ENCODE data around the gene ADAMTS2. TPM values are rescaled to one million over a fixed set of nuclear protein-coding genes. Genes with fewer than 3 reads are reported as not detected.
A peak's percentile ranks its signal among the peaks of the same experiment; 100 is the strongest.

Gene ADAMTS2
- total and polyA plus RNA-seq, 2 donors = 22.8 to 80.9 TPM

DNA sequence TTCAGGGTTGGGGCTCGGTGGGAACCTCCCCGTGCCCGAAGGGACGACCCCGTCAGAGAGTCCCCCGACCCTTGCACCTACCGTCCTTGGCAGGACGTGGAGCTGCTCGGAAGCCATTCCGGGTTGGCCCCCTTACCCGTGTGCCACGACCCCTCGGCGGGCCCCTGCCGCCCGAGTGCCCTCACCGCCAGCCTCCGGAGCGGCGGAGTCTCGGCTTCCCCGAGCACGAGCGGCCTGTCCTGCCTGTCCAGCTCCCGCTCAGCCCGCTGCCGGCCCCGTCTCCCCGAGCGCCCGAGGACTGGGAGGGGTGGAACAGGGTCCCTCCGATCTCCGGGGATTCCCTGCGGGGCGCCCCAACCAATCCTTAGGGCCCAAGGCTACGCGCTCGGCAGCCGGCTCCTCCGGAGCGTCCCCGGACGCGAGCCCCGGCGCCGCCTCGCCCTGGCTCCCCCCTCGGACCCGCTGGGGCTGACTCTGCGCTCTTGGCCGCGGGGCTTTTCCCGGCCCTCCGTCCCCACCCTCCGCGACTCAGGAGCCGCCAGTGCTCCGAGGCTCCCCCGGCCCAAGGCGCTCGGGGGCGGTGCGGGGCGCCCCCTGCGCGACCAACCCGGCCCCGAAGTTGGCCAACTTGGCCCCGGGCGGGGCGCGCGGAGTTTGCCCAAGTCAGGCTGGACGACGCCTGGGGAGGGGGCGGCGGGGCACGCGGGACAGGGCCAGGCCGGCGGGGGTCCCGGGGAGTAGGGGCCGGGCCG is 654 bp downstream of the ADAMTS2 start:
- H3K27ac ChIP-seq (ENCODE audit: low read depth) = peak overlapping the region; percentile 26
- H3K4me3 ChIP-seq (ENCODE audit: low read depth, low read length) = peak overlapping the region; percentile 74
- no peaks in the 10 kb centered on the region for H3K36me3 ChIP-seq (ENCODE audit: insufficient read depth)
- no peak for DNase-seq (ENCODE audit: extremely low spot score)
- under 1% methylated on average over 85 of the region's 85 CpGs for WGBS
- no peaks in the 10 kb centered on the region for H3K4me1 ChIP-seq (ENCODE audit: insufficient read depth)

DNA sequence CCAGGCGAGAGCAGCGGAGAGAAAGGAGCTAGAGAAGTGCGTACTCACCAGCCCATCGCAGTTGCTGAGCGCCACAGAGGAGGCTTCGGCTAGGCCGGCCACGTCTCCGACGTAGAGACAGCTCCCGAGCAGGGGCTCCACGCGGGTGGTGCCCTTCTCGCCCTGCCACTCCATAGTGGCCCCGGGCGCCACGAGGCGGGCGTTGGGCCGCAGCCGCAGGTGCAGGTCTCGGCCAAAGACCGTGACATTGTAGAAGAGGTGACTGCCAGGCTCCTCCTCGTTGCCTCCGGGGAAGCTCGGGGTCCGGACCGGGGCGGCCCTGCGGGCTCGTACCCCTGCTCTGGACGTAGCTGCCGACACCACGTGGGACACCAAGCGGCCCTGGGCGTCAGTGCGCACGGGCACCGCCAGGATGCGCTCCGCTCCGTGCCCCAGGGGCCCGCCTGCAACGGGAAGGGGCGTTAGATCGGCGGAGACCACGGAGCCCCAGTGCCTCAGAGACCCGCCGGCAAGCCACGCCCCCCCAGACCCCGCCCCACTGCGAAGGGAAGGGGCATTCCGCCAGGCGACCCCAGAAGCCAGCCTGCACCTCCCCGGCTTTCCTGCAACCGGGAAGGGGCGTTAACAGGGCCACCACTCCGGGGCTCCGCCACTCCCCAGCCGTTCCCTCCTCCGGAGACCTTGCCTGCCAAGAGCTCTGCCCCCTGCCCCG is 1.4 kb downstream of the ADAMTS2 start:
- H3K4me3 ChIP-seq (ENCODE audit: low read depth, low read length) = peak overlapping the region; percentile 74
- no peak for DNase-seq (ENCODE audit: extremely low spot score)
- WGBS = 4% methylated on average over 63 of the region's 63 CpGs
- H3K27ac ChIP-seq (ENCODE audit: low read depth) = no peak overlapping the region
- H3K36me3 ChIP-seq (ENCODE audit: insufficient read depth) = no peaks in the 10 kb centered on the region
- no peaks in the 10 kb centered on the region for H3K4me1 ChIP-seq (ENCODE audit: insufficient read depth)

DNA sequence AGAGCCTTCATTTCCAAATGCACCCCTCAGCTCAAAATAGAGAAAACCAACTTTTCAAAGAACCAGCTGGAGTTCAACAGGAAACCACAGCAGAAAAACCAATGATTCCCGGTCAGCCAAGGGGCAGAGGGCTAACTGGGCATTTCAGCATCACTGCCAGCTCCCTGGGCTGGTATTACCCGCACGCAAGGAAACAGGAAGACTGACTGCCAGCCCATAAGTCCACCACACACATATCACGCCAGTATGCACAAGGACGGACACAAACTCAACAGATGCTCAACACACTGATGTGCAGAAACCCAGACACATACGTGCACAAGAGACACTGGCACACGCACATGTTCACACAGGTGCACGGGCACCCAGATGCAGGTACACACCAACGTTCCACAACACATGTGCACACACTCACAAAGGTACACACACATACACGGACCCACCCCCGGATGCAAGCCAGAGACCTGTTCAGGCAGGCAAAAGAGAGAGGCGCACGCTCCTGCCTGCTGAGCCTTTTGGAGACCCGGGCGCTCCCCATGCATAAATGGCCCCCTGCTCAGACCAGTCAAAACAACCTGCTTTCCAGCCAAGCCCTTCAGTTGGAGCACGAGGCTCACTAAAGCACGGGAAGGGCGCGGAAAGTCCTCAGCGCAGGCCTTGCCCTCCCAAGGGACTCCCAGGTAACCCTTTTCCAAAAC is 2.1 kb downstream of the ADAMTS2 start:
- Histone ChIP-seq H3K27ac (ENCODE audit: low read depth) (no peak overlapping the region), H3K36me3 (ENCODE audit: insufficient read depth) (no peaks in the 10 kb centered on the region), H3K4me1 (ENCODE audit: insufficient read depth) (no peaks in the 10 kb centered on the region), H3K4me3 (ENCODE audit: low read depth, low read length) (no peak overlapping the region)
- no peak for DNase-seq (ENCODE audit: extremely low spot score)
- 45% methylated on average over 20 of the region's 20 CpGs for WGBS

DNA sequence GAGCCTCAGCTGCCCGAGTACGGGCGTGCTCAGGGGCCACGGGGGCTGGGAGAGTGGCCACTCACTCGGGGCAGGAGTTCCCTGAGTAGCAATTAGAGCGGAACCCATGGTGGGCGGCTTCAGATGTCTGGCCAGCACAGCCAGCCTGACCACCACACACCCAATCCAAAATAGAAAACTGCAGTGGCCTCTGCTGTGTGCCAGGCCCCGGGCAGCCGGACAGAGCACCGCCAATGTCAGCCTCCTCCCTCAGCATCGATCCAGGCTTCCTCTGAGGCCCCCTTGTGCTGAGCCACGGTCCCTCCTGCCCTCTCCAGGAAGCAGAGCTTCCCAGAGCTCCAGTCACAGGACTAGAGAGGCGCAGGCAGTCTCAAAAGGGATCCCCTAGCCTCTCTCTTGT is 2.7 kb downstream of the ADAMTS2 start:
- no peak overlapping the region for H3K27ac ChIP-seq (ENCODE audit: low read depth)
- 45% methylated on average over 13 of the region's 13 CpGs for WGBS
- no peak for DNase-seq (ENCODE audit: extremely low spot score)
- no peaks in the 10 kb centered on the region for H3K4me1 ChIP-seq (ENCODE audit: insufficient read depth)
- H3K36me3 ChIP-seq (ENCODE audit: insufficient read depth) = no peaks in the 10 kb centered on the region
- H3K4me3 ChIP-seq (ENCODE audit: low read depth, low read length) = no peak overlapping the region

DNA sequence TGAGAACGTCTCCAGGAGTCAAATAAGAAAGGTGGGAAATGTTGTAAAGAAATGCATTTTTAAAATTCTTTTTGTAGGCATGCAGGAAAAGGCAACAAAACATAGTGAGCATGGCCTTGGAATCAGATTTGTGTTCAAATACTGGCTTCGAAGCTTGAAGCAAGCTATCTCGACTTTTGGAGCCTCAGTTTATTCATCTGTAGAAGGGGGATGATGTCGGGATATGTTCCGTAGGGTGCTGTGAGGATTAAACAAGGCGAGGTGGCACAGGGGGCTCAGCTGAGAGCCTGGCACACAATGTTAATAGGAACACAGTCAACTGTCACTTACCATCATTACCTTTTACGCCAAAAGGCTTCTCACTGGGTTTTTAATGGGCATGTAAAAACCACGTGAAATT is 4.8 kb downstream of the ADAMTS2 start:
- Histone ChIP-seq H3K4me3 (ENCODE audit: low read depth, low read length) (no peak overlapping the region), H3K36me3 (ENCODE audit: insufficient read depth) (no peaks in the 10 kb centered on the region), H3K27ac (ENCODE audit: low read depth) (no peak overlapping the region), H3K4me1 (ENCODE audit: insufficient read depth) (no peaks in the 10 kb centered on the region)
- WGBS = 92% methylated on average over 8 of the region's 8 CpGs
- DNase-seq (ENCODE audit: extremely low spot score) = no peak

DNA sequence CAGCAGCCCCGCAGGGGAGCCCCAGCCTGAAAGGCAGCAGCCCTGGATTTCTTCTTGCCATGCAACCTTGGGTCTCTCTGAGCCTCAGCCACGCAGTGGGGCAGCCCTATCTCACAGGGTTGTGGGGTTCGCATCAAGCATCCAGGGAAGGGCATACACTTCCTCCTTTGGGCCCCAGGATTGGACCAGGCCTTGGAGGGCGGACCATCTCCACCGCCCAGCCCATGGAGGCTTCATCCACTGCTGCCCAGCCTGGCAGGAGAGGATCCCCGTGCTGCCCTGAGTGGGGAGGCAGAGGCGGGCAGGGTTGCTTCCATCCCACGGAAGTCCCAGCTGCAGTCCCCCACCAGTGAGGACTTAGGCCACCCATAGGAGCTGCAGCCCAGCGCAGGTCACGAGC is 5.3 kb downstream of the ADAMTS2 start:
- H3K27ac ChIP-seq (ENCODE audit: low read depth) = no peak overlapping the region
- WGBS = 95% methylated on average over 10 of the region's 10 CpGs
- DNase-seq (ENCODE audit: extremely low spot score) = no peak
- H3K36me3 ChIP-seq (ENCODE audit: insufficient read depth) = no peaks in the 10 kb centered on the region
- H3K4me3 ChIP-seq (ENCODE audit: low read depth, low read length) = no peak overlapping the region
- H3K4me1 ChIP-seq (ENCODE audit: insufficient read depth) = no peaks in the 10 kb centered on the region

DNA sequence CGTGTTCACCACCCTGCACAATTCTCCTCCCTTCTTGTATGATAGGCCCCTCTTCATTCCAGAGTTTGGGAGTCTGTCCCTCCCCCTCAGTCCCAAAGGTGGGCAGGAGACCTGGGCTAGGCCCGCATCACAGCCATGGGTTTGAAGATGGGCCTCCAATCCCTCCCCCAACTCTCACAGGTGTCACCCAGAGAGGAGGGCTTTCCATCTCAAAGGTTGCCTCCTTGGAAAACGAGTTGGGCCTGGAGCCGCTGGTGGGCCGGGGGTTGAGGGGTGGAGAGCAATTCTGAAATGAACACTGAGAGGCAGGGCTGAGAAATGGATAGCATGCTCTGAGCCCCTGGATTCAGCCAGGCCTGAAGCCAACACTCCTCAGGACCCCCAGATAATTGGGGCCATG is 6.2 kb downstream of the ADAMTS2 start:
- no peaks in the 10 kb centered on the region for H3K36me3 ChIP-seq (ENCODE audit: insufficient read depth)
- H3K4me3 ChIP-seq (ENCODE audit: low read depth, low read length) = no peak overlapping the region
- 93% methylated on average over 5 of the region's 5 CpGs for WGBS
- H3K27ac ChIP-seq (ENCODE audit: low read depth) = no peak overlapping the region
- no peak for DNase-seq (ENCODE audit: extremely low spot score)
- no peaks in the 10 kb centered on the region for H3K4me1 ChIP-seq (ENCODE audit: insufficient read depth)

DNA sequence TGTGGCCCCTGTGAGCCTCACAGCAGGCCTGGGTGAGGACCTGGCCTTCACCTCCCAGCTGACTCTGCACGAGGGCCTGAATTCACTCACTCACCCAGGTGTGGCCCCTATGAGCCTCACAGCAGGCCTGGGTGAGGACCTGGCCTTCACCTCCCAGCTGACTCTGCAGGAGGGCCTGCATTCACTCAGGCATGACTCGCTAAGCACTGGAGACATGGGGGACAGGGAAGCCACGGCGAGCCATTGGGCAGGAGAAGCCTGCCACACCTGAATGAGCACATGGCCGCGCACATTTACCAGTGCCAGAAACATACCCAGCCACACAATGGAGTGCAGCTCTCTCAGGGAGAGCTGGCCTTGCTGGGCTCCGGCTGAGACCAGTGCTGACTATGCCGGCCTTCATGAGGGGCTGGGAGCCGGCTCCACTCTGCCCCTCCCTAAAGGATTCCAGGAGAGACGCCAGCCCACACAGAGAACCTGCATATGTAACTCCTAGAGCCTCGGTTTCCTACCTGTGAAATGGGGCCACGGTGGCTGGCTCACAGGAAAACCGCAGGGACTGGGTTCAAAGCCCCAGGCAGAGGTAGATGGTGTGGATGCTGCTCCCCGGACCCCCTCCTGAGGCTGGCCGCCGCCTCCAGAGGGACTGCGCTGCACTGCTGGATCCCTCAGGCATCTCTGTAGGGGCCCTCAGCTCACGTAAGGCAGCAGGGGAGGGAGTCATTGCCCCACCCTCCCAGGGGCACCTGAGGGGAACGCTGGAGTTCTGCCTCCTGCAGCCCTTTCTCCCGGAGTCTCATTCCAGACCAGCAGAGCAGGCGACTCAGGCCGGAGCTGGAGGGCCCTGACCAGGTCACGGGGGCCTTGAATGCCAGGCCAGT is 7.2 kb downstream of the ADAMTS2 start:
- WGBS = 86% methylated on average over 23 of the region's 23 CpGs
- DNase-seq (ENCODE audit: extremely low spot score) = no peak
- H3K36me3 ChIP-seq (ENCODE audit: insufficient read depth) = no peaks in the 10 kb centered on the region
- H3K4me3 ChIP-seq (ENCODE audit: low read depth, low read length) = no peak overlapping the region
- H3K27ac ChIP-seq (ENCODE audit: low read depth) = no peak overlapping the region
- no peaks in the 10 kb centered on the region for H3K4me1 ChIP-seq (ENCODE audit: insufficient read depth)

DNA sequence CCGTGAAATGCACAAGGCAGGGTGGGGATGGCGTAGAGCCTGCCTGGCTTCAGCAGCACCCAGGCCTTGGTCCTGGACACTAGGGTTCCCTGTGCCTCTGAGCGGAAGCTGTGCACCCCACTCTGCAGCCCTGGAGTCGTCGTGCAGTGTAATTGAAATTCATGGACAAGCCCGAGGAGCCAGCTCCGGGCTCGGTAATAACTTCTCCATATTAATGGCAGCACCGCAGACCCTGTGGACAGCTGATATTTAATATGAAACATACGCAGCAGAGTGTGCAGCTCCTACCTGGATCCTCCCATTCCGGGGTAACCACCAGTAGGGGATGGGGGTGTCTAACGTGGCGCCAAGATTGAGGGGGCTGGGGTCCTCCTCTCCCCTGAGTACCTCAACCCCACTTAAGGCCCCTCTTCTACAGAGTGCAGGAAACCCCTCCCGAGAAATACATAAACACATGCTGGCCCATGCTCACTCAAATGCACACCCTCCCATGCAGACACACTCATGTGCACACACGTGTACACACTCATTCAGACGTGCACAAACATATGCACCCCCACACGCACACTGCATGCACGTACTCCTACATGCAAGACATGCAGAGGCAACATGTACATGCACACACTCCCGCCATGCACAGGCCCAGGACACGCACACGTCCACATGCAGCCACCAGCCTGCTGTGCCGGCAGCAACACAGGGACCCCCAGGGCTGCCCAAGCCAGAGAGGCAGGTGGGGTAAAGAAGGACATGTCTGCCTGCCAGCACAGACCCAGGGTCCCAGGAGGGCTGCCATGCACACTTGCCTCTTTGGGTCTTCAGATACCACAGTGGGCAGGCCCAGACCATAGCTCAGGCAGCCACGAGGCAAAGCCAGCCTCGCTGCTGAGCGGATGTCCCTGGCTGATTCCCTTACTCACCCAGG is 8.1 kb downstream of the ADAMTS2 start:
- H3K36me3 ChIP-seq (ENCODE audit: insufficient read depth) = no peaks in the 10 kb centered on the region
- H3K4me3 ChIP-seq (ENCODE audit: low read depth, low read length) = no peak overlapping the region
- WGBS = 86% methylated on average over 25 of the region's 25 CpGs
- no peak for DNase-seq (ENCODE audit: extremely low spot score)
- H3K27ac ChIP-seq (ENCODE audit: low read depth) = no peak overlapping the region
- H3K4me1 ChIP-seq (ENCODE audit: insufficient read depth) = no peaks in the 10 kb centered on the region

DNA sequence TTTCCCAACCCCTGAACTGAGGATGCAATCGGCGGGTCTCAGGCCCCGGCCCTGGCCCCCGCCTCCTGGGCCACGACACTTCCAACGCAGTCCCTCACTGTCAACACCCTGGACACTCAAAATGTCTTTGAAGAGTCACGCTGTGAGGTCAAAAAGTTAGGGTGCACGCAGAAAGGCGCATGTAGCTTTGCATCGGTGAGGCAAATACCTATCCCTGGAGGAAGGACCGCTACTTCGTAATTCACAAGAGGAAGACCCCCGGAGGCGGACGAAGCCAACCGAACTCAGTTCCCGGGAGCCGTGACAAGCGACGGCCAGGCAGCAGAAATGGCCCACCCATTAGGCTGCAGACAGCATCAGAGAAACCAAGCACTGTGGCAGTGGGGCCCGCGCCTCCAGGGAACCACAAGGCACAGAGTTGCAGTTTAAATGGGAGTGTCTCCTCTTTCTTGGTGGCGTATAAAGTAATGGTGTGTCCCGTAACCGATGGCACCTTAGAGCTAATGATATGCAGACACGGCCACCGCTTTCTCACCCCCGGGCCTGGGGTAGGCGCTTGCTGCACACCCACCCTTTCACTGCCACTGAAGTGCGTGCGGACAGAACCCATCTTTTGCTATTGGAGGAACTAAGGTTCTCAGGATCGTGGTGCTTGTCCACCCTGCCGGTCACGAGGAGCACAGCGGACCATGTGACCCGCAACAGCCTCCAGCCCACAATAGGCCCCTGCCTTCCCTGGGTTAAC is 9.0 kb downstream of the ADAMTS2 start:
- H3K4me1 ChIP-seq (ENCODE audit: insufficient read depth) = no peaks in the 10 kb centered on the region
- no peak overlapping the region for H3K27ac ChIP-seq (ENCODE audit: low read depth)
- WGBS = 84% methylated on average over 36 of the region's 36 CpGs
- no peaks in the 10 kb centered on the region for H3K36me3 ChIP-seq (ENCODE audit: insufficient read depth)
- H3K4me3 ChIP-seq (ENCODE audit: low read depth, low read length) = no peak overlapping the region
- no peak for DNase-seq (ENCODE audit: extremely low spot score)

DNA sequence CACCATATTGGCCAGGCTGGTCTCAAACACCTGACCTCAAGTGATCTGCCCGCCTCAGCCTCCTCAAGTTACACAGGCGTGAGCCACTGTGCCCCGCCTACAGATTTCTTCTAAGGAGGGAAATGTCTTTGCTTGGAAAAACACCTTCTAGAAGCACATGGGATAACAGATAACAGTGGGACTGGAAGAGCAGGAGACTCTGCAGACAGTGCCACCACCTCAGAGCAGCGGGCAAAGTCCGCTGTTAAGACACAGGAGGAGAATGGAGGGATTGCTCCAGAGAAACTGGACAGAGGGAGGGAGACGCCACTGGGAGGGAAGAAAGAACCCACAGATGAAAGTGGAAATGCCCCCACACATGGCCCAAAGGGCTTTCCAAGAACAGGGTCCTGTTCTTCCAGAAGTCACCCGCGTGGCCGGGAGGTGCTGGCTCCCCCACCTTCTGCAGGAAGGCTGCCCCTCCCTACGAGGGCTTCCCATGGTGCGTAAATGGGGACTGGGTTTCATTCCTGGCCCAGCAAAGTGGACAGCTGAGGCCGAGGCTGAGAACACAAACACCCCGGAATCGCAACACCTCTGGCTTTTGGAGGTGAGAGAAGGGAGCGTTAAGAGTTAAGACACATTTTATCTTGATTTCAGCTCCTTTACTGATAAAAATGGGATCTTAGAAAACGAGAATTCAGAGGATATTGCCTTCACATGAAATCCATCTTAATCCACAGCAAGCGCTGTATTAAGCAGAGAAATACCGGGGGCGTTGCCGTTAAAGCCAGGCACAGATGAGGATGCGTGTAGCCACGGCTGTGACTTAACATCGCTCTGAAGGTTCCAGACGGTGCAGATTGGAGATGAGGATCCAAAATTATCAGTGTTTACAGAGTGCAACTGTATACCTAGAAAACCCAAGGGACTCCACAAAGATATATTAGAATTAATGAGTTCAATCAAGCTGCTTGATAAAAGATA is 11.2 kb downstream of the ADAMTS2 start:
- Histone ChIP-seq H3K4me1 (ENCODE audit: insufficient read depth) (no peaks in the 10 kb centered on the region), H3K36me3 (ENCODE audit: insufficient read depth) (no peaks in the 10 kb centered on the region), H3K4me3 (ENCODE audit: low read depth, low read length) (no peak overlapping the region), H3K27ac (ENCODE audit: low read depth) (no peak overlapping the region)
- WGBS = 75% methylated on average over 24 of the region's 24 CpGs
- no peak for DNase-seq (ENCODE audit: extremely low spot score)
